ENCODE results near the gene DAAM1.

Gene DAAM1

DNA sequence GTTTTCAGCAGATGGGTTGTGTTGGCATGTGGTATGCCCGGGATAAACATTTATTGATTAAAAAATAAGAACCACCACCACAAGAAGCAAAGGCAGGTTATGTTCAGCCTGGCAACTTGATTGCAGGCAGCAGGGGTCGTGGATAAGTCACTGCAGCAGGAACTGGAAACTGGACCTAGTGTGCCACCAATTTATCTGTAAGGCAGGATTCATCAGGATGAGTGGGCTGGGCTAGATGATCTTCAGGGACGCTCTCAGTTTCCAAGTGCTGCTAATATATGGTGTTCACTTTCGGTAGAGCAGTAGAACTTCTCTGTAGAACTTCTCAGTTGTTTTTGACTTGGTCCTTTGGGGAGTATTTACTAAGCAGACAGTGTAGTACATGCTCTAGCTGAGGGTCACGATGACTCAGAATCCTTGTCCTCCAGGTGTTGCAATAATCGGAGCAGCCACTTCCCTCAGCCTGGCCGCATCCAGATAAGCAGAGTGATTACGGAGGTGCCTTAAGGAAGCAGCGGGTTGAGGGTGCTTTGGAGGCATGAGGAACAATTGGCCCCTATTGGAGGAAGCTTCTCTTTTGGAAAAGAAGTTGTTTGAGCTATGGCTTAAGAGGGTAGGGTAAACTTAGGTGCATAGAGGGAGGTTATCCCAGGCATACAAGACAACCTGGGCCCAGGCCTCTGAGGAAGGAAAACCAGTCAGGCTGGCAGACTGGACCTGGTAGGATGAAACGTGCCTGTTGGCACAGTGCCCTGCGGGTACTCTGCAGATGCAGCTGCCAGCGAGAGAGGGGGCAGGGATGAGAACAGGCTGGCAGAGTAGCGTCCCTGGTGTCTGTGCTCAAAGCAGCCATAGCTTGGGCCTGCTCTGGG, 172.7 kb downstream of the DAAM1 start:
- H3K27ac ChIP-seq = peak overlapping the region; percentile 98
- TF ChIP-seq, protein P1, sequence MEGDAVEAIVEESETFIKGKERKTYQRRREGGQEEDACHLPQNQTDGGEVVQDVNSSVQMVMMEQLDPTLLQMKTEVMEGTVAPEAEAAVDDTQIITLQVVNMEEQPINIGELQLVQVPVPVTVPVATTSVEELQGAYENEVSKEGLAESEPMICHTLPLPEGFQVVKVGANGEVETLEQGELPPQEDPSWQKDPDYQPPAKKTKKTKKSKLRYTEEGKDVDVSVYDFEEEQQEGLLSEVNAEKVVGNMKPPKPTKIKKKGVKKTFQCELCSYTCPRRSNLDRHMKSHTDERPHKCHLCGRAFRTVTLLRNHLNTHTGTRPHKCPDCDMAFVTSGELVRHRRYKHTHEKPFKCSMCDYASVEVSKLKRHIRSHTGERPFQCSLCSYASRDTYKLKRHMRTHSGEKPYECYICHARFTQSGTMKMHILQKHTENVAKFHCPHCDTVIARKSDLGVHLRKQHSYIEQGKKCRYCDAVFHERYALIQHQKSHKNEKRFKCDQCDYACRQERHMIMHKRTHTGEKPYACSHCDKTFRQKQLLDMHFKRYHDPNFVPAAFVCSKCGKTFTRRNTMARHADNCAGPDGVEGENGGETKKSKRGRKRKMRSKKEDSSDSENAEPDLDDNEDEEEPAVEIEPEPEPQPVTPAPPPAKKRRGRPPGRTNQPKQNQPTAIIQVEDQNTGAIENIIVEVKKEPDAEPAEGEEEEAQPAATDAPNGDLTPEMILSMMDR (conservative IDR thresholded peaks at IDR 0.05; ENCODE audit: low read depth) = no peak
- DNase-seq (ENCODE audit: low spot score) = peak; percentile 70
- POLR2A ChIA-PET (ENCODE audit: low non-redundant PET) = no interaction called here
- CTCF ChIA-PET = interaction anchor here (0.7 to 1.1 kb wide), 2 partner anchors 79 to 836 kb away, joined by 3 to 4 read pairs; no protein-coding TSS in a partner anchor

DNA sequence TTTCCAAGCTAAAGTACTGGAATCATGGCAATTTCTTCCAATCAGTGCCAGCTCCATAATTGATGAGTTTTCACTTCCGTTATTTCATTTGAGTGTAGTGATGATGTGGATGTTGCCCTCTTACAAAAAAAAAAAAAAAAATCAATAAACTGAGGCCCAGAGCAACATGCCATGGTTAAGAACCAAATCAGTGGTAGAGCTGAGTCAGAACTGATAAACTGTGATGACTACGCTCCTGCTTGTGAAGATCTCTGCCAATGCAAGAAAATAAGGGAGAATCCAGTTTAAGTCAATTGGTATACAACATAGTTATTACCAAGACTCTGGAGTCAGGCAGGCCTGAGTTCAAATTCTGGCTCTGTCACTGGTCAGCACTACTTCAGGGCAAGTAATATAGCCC, 174.0 kb downstream of the DAAM1 start:
- POLR2A ChIA-PET (ENCODE audit: low non-redundant PET) = no interaction called here
- no peak for DNase-seq (ENCODE audit: low spot score)
- H3K27ac ChIP-seq = no peak overlapping the region; the same call in 1 of the 2 replicates
- CTCF ChIA-PET = no interaction called here
- TF ChIP-seq, protein P1 (conservative IDR thresholded peaks at IDR 0.05; ENCODE audit: low read depth) = no peak

DNA sequence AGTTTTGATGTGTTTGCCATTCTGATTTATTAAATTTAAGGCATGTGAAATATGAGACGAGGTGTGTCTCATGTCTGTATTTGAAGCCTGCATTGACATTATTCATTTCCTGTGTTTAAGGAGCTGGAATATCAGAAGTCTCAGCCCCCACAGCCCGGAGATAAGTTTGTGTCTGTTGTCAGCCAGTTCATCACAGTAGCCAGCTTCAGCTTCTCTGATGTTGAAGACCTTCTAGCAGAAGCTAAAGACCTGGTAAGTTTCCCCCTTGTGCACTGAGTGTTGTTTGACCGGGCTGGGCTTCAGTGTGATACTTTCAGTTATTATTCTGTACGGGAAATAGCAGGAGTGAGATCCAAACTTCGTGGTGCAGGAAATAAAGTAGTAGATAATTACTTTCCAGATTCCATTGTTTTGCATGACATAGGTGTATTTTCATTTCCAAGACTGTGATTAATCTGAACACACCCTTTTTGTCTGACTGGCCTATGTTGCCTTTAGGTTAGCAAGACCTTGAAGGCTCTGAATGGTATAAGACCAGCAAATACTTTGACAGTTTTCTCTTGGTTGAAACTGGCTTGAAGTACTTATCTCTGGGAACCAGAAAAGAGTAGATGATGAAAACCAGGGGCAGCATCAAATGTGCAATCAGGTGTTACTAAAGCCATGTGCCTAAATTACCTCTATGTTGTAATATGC, 175.2 kb downstream of the DAAM1 start:
- TF ChIP-seq, protein P1 (conservative IDR thresholded peaks at IDR 0.05; ENCODE audit: low read depth) = no peak
- POLR2A ChIA-PET (ENCODE audit: low non-redundant PET) = no interaction called here
- peak overlapping the region; percentile 51 for H3K27ac ChIP-seq
- DNase-seq (ENCODE audit: low spot score) = peak; percentile 54
- CTCF ChIA-PET = interaction anchor here (0.5 kb wide), 1 partner anchor 34 kb away, joined by 3 read pairs; no protein-coding TSS in a partner anchor

DNA sequence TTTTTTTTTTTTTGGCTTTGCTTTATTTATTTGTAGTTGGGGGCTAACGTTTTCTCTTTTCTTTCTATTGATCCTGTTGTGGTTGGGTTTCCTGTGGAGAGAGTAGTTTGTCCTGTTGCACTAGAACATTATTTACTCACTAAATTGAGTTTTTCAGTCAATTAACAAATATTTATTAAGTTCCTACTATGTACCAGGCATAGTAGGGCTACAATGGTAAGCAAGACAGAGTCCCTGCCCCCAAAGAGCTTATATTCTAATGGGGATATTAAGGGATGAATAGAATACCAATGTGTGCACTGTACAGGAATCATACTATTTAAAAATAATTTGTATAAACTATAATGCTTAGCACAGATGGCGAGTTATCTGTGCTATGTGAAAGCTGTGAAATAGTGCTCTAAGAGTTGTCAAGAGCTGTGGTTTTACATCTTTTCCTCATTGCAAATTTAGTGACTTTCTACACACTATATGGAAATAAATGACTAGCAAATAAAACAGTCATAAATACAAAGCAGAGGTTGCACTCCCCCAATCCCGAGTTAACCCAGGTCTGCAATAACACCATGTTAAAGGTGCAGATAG, 181.8 kb downstream of the DAAM1 start:
- H3K27ac ChIP-seq = no peak overlapping the region
- TF ChIP-seq, protein P1 (conservative IDR thresholded peaks at IDR 0.05; ENCODE audit: low read depth) = no peak
- CTCF ChIA-PET = interaction anchor here (0.7 kb wide), 1 partner anchor 543 kb away, joined by 13 read pairs; no protein-coding TSS in a partner anchor
- POLR2A ChIA-PET (ENCODE audit: low non-redundant PET) = no interaction called here
- no peak for DNase-seq (ENCODE audit: low spot score)

DNA sequence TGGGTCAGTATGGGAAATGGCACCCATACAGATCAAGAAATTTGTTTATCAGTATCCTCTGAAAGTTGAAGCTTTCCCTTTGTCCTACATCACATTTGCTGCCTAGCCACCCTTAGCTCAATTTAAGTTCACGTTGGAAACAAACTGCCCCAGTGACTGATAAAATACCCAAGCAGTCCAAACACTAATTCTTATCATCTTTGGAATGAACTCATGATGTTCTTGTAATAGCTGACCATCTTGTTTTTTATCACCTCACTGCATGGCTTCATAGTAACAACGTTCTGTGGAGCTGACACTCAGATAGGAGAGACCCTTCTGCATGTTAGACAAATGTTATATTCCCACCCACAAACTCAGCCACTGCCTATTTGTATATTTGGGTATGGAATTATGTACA, 183.3 kb downstream of the DAAM1 start:
- ChIA-PET CTCF (no interaction called here), POLR2A (ENCODE audit: low non-redundant PET) (no interaction called here)

DNA sequence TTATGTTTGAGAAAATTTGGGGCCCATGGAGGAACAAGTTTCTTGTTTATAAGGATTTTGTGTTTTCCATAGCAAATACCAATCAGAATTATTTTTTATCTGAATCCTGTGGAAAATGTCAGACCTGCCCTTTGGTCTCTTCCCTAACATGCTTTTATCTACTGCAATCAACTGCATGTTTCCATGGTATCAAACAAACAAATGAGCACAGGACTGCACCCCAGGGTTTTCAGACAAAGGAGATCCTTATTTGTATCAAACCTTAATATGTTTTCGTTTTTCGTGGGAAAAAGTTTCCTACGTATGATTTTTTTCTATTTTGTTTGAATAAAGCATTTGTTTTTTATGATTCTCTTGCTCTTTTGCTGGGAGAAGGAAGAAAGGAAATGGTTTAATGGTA, 185.6 kb downstream of the DAAM1 start:
- DNase-seq (ENCODE audit: low spot score) = no peak
- CTCF ChIA-PET = interaction anchor here (0.6 to 0.7 kb wide), 2 partner anchors 72 to 77 kb away, joined by 3 read pairs; no protein-coding TSS in a partner anchor
- TF ChIP-seq, protein P1 (conservative IDR thresholded peaks at IDR 0.05; ENCODE audit: low read depth) = no peak
- POLR2A ChIA-PET (ENCODE audit: low non-redundant PET) = no interaction called here
- no peak overlapping the region for H3K27ac ChIP-seq

More for the DNA sequence above, 183.3 kb downstream of the DAAM1 start:
- no peak overlapping the region for H3K27ac ChIP-seq
- TF ChIP-seq, protein P1 (conservative IDR thresholded peaks at IDR 0.05; ENCODE audit: low read depth) = no peak
- DNase-seq (ENCODE audit: low spot score) = no peak
